ENCODE results near the gene SMARCB1.
A peak's percentile ranks its signal among the peaks of the same experiment; 100 is the strongest.
"Not testable (repeated sequence)": the region's sequence is repeated elsewhere in the genome, so short reads cannot be mapped to it uniquely, and the experiment has no call there.

SMARCB1 gene

DNA sequence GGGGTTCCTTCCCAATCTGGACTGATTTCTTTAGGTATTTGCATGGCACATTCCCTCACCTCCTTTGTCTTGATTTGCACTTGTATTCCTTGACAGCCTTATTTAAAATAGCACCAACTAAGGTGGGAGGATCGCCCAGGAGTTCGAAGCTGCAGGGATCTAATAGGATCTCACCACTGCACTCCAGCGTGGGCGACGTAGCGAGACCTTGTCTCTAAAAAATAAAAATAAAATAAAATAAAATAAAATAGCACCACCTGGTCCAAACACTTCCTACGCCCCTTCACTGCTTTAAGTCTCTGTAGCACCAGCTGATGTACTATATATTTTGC, 71.7 kb downstream of the SMARCB1 start:
- no peak for DNase-seq (ENCODE audit: low read depth)
- peak overlapping the region; percentile 75 for H3K4me3 ChIP-seq (ENCODE audit: low read depth, low read length)

DNA sequence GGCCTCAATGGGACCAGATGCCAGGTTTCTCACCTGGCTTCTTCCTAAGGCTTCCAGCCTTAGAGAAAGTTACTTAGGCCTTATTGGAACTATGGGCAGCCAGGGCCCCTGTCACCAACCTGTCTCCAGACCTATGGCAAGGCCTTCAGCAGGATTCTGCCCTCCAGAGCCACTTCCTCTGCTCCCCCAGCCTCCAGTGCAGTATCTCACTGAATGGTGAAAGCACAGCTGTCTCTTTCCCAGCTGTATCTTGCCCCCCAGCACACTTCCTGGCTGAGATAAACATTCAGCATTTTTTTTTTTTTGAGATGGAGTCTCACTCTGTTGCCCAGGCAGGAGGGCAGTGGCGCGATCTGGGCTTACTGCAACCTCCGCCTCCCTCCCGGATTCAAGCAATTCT, 72.4 kb downstream of the SMARCB1 start:
- no peak overlapping the region for H3K4me3 ChIP-seq (ENCODE audit: low read depth, low read length)
- DNase-seq (ENCODE audit: low read depth) = no peak

DNA sequence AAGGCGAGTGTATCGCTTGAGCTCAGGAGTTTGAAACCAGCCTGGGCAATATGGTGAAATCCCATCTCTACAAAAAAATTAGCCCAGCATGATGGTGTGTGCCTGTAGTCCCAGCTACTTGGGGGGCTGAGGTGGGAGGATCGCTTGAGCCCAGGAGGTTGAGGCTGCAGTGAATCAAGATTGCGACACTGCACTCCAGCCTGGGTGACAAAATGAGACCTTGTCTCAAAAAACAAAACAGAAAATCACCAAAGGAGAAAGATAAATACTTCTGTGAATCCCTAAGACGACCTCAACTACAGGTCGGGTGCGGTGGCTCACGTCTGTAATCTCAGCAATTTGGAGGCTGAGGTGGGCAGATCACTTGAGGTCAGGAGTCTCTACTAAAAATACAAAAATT, 73.4 kb downstream of the SMARCB1 start:
- H3K4me3 ChIP-seq (ENCODE audit: low read depth, low read length); DNase-seq (ENCODE audit: low read depth): not testable (repeated sequence)

DNA sequence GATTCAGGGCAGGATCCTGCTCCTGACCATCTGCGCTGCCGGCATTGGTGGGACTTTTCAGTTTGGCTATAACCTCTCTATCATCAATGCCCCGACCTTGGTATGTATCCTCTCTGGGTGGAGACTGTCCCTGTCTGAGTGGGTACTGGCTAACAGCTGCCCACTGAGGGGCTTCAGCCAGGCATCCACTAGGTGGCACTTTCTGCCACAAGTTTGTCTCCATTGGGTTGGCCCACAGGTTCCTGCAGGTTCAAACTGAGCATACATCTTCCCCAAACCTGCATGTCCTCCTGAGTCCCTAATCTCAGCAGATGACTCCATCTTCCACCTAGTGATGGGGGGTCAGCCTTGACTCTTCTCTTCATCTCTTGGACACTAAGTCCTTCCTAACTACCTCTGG, 75.3 kb downstream of the SMARCB1 start:
- H3K4me3 ChIP-seq (ENCODE audit: low read depth, low read length) = no peak overlapping the region
- no peak for DNase-seq (ENCODE audit: low read depth)

DNA sequence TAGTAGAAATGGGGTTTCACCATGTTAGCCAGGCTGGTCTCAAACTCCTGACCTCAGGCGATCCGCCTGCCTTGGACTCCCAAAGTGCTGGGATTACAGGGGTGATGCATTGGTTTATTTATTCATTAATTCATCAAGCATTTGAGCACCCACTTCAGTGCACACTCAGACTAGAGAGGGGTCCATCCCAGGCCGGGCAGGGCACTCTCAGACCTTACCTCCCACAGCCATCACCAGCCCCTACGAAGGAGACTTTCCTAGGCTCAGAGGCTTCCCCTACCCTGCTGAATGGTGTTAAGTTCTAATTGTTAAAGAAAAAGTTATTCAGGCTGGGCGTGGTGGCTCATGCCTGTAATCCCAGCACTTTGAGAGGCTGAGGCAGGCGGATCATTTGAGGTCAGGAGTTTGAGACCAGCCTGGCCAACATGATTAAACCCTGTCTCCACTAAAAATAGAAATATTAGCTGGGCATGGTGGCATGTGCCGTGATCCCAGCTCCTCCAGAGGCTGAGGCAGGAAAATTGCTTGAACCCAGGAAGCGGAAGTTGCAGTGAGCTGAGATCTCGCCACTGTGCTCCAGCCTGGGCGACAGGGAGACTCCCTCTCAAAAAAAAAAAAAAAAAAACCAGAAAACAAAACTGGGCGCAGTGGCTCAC, 77.9 kb downstream of the SMARCB1 start:
- DNase-seq (ENCODE audit: low read depth); H3K4me3 ChIP-seq (ENCODE audit: low read depth, low read length): not testable (repeated sequence)

DNA sequence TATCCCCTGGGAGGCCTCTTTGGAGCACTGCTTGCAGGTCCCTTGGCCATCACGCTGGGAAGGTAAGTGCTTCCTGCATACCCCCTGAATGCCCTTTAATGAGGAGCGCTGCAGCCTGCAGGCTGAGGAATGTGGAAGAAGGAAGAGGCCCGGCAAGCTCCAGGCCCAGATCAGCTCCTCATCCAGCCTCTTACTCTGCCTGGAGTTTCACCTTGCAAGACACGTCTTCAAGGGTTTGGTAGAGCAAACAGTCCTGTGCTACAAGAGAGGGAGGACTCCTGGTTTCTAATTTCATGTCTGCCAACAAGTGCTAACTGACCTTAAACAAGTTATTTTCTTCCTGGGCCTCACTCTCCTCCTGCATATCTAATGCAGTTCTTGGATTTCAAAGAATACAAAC, 81.8 kb downstream of the SMARCB1 start:
- no peak for DNase-seq (ENCODE audit: low read depth)
- H3K4me3 ChIP-seq (ENCODE audit: low read depth, low read length) = no peak overlapping the region

DNA sequence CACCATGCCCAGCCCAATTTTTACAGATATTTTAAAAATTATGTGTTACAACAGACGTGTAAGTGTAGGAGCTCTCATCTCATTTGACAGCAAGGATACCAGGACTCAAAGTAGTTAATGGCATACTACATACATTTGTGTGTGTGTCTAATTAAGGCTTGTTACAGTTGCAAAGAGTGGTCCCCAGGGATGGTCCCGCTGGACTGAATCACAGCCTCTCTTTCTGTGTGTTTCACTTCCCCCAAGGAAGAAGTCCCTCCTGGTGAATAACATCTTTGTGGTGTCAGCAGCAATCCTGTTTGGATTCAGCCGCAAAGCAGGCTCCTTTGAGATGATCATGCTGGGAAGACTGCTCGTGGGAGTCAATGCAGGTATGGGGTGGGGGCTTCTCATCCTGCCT, 88.1 kb downstream of the SMARCB1 start:
- no peak overlapping the region for H3K4me3 ChIP-seq (ENCODE audit: low read depth, low read length)
- no peak for DNase-seq (ENCODE audit: low read depth)

DNA sequence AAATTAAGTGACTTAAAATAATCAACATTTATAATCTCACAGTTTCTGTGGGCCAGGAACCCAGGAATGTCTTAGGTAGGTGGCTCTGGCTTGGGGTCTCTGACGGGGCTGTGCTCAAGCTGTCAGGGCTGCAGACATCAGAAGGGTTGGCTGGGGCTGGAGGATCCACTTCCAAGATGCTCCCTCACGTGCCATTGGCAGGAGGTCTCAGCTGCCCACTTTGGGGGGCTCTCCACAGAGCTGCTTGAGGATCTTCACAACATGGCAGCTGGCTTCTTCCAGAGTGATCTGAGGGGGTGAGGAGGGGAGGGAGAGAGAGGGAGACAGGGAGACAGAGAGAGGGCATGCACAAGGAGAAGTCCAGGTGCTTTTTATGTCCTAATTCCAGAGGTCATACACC, 89.0 kb downstream of the SMARCB1 start:
- no peak for DNase-seq (ENCODE audit: low read depth)
- no peak overlapping the region for H3K4me3 ChIP-seq (ENCODE audit: low read depth, low read length)

DNA sequence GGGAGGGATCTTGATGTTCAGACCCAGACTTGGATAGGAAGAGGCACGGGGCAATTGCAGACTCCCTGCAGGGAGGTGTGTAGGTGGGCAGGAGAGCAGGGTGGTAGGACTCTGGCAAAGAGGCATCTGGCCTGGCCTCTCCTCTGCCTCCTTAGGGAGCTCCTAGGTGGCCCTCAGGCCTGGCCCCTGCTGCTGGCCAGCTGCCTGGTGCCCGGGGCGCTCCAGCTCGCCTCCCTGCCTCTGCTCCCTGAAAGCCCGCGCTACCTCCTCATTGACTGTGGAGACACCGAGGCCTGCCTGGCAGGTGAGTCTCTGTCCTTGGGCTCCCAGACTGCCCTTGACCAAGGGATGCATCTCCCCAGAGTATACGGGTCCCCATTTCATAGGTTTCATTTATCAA, 90.8 kb downstream of the SMARCB1 start:
- H3K4me3 ChIP-seq (ENCODE audit: low read depth, low read length) = no peak overlapping the region
- DNase-seq (ENCODE audit: low read depth) = no peak

DNA sequence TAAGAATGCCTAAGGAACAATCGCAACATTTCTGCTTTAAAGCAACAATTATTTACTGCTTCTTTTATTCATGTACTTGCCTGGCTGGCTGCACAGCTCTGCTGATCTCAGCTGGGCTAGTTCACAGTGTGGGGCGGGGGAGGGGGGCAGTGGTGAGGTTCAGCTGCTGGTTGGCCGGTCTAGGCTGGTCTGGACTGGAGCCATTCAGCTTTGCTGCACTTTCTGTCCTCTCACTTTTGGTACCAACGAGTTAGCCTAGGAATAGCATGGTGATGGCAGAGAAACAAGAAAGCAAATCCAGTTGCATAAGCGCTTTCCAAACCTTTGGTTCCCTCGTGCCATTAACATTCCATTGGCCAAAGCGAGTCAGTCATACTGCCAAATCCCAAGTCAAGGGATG, 91.5 kb downstream of the SMARCB1 start:
- DNase-seq (ENCODE audit: low read depth) = no peak
- no peak overlapping the region for H3K4me3 ChIP-seq (ENCODE audit: low read depth, low read length)

DNA sequence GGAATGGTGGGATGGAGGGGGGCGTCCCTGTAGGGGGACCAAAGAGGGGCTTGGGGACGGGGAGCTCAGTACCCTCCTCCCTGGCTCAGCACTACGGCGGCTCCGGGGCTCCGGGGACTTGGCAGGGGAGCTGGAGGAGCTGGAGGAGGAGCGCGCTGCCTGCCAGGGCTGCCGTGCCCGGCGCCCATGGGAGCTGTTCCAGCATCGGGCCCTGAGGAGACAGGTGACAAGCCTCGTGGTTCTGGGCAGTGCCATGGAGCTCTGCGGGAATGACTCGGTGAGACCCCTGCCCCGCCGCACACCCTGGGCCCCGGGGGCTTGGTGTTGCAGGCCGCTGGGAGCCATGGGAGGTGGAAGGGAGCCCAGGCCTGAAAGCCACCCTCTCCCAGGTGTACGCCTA, 95.6 kb downstream of the SMARCB1 start:
- no peak overlapping the region for H3K4me3 ChIP-seq (ENCODE audit: low read depth, low read length)
- no peak for DNase-seq (ENCODE audit: low read depth)

DNA sequence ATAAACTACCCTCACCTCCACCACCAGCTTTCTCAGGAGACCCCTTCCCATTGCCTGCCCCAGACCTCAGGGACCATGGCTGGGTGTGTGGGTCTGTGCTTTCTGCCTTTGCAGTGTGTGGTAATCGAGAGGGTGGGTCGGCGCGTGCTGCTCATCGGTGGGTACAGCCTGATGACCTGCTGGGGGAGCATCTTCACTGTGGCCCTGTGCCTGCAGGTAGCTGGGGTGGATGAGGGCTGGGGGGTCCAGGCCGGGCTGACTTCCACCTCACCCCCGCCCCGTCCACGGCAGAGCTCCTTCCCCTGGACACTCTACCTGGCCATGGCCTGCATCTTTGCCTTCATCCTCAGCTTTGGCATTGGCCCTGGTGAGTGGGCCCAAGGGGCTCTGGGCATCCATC, 96.9 kb downstream of the SMARCB1 start:
- no peak overlapping the region for H3K4me3 ChIP-seq (ENCODE audit: low read depth, low read length)
- DNase-seq (ENCODE audit: low read depth) = no peak

DNA sequence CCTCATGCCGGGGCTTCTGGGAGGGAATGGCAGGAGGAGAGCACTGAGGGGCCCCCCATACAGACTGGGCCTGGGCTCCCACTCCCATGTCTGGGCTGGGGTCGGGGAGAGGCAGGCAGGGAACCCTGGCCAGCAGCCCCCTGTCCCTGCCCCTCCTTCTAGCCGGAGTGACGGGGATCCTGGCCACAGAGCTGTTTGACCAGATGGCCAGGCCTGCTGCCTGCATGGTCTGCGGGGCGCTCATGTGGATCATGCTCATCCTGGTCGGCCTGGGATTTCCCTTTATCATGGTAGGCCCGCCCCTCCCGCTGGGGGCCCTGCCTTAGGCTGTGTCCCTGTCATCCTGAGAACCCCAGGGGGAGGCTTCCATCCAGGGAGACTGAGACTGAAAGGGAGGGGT, 97.4 kb downstream of the SMARCB1 start:
- no peak for DNase-seq (ENCODE audit: low read depth)
- no peak overlapping the region for H3K4me3 ChIP-seq (ENCODE audit: low read depth, low read length)
